HG02840 (cell line): ENCODE data around the gene ZNF827.

Experiments
- ATAC-seq: cut with Tn5 transposase; IDR thresholded peaks from one replicate; pipeline ENCODE4 v1.9.1; 2021; ENCODE audit warnings: mild to moderate bottlenecking, moderate library complexity, moderate number of reproducible peaks; ENCODE audit not compliant: unreplicated experiment, low FRiP score

Gene ZNF827

DNA sequence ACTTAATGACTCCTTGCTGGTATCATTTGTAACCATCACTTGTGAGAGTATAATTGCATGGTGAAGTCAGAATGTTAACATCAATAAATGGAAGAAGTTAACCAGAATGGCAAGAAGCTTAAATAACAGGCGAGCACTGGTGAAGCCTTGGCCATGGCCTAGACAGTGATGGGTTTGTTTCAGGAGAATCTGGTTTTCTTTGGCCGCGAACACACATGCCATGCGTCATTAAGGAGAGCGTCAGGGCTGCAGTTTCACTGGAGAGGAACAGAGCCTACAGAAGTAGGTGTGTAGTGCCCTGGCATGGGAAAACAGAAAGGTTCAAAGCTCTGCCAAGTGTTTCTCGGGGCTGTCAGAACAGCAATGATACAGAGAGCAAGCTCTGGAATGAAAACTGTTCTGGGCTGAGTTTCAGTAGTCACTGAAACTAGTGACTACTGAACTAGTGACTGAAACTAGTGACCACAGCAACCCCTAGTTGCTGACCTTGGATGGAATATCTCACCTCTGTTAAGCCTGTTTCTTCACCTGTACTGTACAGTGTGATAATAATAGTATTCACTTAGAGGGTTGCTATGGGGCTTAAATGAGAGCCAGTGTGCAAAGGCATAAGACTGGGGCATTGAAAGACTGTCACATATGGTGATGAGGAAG is 164.9 kb downstream of the ZNF827 start:
- ATAC-seq: peak; percentile 91

DNA sequence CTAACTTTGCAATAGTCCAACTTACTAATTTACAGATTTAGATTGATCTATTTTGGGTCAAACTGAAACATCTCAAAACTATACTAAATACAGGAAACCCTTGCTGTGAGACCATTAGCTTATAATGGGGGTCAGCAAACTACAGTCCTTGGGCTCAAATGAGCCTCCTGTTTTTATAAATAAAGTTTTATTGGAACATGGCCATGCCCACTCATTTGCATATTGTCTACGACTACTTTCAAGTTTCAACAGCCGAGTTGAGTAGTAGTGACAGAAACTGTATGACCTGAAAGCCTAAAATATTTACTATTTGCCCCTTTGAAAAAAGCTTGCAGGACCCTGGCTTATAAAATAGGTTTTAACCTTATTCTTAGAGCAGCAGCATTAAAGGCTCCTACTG is 166.3 kb downstream of the ZNF827 start:
- no peak for ATAC-seq

DNA sequence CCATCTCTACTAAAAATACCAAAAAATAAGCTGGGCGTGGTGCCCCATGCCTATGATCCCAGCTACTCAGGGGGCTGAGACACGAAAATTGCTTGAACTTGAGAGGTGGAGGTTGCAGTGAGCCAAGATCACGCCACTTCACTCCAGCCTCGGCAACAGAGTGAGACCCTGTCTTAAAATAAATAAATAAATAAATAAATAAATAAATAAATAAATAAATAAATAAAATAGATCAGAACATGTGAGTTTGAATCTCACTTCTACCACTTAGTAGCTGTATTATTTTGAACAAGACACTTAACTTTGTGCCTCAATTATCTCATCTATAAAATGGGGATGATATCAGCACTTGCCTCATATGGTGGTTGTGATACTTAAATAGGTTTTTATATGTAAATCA is 168.5 kb downstream of the ZNF827 start:
- no peak for ATAC-seq

DNA sequence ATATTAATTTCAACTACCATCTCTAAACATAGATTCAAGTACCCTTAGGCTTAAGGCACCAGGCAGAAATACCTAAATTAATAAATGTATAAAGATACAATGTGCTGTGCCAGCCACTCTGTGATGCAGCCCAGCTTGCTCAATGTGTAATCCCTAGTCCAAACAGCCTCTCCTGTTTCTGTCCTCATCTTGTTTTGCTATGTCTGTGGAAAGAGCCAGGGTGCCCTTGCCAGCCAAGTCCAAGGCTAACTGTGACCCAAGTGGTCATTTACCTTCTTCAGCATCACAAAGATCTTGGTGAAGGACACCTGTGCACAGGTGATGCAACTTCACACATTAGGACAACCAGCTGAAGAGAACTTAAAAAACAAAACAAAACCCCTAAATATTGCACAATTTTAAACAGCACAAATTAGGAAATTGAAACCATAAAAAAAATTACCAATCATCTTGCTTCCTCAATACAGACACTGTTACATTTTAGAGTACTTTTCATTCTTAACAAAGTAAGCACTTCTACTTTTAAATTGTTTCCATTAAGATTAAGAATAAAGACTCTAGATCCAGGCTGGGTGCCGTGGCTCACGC is 169.1 kb downstream of the ZNF827 start:
- no peak for ATAC-seq

DNA sequence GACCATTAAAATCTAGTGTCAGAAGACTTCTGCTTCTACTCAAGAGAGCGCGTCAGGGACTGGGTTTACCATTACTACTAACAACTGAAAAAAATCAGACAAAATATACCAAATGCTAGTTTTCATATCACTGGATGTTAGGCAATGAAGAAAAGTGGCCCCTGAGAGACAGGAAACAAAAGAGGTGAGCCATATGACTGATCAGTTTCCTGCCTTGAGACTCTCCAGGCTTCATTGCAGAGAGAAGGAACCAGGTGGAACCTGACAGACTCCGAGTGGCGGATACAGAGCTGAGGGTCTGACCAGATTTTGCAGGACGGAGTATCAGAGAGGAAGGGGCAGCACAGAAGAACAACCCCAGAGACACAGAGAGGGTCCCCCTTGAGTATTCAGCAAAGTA is 172.3 kb downstream of the ZNF827 start:
- ATAC-seq: no peak

DNA sequence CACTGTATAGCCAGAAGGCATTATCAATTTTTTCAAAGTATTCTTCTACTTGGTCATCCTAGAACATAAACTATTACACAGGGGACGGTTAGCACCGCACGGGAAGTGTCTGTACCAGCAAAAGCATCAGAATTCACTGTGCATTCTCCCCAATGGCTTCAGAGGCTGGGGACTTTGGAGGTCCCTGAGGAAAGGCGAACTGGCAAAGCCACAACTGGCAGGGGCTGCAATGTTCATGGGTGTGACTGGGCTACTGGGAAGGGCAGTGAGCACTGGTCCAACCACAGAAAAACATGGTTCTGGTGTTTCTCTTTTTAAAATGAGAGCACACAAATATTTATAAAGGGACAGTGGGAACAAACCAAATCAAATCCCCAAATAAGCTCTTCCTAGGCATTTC is 175.2 kb downstream of the ZNF827 start:
- no peak for ATAC-seq

DNA sequence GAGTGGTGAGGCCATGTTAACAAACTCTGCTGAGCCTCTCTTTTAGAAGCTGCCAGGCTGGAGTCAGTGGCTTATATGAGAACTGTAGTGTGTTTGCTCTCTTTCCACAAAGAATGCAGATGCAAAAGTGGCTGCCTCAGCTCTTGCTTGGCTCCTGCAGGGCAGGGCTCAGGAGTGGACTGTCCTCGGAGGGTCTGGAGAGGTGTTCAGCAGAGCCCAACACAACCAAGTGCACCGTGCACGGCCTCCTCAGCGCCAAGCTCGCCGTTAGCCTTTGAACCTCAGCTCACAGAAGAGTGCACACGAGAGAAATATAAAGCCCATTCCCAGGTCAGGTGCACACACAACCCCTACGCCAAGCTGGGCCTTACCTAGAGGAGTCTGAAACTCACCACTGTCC is 175.9 kb downstream of the ZNF827 start:
- no peak for ATAC-seq

DNA sequence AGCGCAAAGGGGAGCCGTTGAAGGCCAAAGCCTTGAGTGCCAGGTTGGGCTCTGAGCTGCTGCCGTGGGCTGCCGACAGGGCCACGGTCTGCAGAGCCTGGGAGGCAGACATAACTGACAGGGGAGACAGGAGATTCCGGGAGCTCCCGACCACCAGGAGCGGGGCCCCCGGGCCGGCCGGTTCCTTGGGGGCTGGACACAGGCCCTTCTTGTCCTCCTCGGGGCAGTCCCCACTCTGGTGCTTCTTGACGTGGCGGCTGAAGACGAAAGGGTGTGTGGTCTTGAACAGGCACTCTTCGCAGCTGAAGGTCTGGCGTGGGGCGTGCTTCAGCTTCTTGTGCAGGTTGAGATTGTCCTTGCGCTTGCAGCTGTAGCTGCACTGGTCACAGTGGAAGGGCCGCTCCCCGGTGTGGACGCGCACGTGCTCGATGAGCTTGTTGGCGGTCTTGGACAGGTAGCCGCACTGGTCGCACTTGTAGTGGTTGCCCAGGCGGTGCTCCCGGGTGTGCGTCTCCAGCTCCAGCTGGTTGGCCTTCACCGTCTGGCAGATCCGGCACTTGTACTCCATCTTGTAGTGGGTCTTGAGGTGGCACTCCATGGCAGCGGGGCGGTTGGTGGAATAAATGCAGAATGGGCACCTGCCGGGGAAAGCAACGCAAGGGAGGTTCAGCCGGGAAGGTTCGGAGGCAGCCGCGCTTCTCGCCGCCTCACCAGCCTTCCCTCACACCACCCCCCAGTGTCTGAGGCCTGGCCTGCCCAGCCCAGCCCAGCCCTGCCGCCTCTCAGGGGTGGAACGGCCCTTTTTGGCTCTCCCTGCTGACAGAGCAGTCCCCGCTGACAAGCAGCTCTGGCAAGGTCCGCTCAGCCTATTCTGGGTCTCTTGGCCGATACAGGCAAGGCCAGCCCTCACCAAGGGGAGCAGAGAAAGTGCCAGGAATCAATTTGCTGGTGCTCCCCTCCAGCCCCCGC is 177.4 kb downstream of the ZNF827 start:
- ATAC-seq: no peak

DNA sequence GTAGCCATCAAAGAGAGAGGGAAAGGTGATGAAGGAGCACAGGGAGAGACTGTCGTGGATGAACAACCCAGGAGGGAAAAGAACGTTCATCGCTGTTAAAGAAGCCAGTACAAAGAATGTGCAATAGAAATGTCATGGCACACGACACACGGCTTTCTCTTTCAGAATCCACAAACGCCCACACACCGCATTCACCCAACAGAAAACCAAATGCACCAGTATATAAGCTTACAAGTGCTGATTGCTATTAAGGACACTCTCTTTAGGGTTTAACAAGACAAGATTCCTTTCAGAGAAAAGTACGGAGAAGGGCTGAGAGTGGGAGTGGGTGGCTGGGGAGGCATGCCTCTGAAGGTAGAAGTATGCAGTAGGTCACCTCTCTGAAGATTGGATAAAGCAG is 178.4 kb downstream of the ZNF827 start:
- ATAC-seq: no peak

DNA sequence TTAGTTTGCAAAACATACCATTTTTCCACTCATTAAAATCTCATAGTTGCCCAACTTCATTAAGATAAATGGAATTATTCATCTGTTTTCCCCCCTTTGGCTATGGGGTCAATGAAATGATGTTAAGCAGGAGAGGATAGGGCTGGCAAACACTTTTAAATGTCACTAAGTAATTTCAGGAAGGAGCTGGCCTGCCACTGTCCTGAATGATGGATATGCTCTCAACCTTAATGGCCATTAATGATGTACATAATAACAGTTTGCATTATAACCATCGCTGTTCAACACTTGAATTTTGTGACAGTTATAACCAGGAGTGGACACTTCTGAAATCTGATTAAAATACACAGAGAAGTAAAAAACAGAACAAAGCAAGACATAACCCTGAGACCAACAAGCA is 181.4 kb downstream of the ZNF827 start:
- ATAC-seq: no peak

DNA sequence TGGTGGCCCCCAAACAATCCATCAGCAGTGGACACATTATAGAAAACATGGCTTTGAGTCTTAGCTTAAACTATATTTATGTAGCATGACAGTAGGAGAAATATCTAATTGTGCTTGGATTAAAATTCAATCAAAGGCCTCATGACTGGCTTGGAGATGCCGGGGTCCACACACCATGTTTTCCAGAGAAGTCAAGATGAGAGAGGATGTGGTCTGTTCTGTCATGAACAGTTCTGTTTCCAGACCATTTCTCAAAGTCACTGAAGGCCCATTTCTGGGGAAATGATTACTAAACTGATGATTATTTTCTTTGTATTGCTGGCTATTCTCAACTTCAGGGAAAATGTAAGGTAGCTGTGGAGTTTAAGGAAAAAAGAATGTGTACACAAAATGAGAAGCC is 182.4 kb downstream of the ZNF827 start:
- ATAC-seq: no peak

DNA sequence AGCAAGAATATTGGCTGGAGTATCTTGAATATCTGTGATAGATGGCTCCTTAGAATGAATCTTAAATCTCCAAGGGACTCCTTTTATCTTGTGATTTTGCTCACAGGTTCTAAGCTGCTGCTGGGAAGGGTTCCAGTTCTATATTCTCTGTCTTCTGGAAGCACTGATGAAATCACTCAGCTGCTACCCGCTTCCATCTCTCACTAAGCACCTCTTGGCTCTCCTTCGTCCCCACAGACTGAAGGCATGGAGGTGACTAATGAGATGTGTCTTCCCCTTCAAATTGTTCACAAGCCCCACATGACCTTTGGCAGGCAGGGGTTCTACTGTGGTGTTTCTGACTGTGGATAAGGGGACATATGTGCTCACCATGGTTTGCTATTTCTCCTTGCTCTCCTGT is 182.8 kb downstream of the ZNF827 start:
- ATAC-seq: no peak

DNA sequence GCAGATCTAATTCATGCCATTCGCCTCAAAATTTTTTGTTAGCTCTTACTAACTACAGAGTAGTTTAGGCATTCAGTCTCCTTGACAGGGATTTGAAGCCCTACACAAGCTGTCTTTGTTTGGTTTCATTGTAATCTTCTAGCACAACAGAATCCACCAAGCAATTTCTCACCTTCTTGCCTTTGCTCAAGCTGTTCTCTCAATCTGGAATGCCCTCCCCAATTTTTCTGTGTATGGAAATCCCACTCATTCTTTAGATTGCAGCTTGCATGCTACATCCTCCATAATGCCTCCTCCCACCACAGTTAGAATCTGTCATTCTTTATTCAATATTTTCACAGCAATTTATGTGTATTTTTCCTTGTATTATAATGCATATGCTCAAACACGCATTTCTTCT is 195.0 kb downstream of the ZNF827 start:
- ATAC-seq: no peak

DNA sequence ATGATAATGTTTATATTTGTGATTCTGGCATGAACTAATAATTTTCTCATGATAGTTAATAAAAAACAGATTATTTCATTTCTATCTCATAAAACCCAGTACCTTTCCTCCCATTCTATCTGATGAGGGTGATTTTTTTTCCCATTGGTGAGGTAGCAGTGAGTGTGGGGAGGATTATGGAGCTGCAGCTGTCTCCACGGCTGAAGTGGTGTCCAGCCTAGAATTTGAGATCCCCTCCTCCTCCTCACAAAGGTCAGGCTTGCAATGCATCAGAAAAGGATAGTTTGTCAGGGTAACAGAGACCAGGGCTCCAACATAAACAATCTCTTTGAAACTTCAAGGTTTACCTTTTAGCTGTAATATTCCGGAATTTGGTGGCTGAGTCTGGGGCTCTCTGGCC is 197.8 kb downstream of the ZNF827 start:
- ATAC-seq: no peak

DNA sequence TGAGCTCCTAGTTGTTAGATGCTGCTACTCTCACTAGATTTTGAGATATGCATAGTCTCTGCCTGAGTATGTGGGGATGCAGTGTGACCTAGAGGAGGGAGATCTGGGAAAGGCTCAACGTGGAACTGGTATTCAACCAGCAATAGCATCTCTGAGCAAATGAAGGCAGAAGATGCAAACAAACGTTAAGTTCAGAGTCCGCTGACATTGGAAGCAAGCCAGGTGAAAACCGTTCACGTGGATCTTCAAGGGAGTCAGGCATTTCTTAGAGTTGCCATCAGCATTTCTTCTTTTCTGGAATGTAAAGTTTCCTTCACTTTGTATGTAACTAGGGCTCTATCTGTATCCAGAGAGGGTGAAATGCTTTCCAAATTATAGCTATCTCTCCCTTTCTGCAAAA is 198.8 kb downstream of the ZNF827 start:
- no peak for ATAC-seq

DNA sequence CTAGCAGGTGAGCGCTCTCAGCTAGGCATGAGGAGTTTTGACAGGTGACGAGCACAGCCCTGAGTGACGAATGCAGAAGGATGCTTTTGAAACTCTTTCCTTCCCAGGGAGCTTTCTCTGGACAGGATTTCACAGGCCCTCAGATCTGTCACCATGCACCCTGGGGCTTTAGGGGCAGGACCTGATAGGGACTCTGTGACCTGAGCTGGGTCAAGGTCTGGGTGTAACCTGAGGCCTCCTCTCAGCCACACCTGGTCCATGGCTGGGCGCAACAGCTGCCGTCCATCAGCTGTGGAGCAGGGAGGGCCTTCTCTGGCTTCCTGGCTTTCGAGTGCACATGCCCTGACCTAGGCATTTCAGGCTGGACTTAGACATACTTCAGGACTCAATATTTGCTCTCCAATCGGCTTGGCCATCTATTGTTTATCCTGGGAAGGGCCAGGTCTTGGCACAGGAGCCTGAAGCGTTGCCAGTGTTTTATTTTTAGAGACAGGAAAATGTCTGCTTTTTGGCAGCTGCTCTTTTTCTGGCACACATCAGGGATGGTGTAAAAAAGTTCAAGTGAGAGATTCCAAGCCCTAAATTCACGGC is 202.3 kb downstream of the ZNF827 start:
- ATAC-seq: no peak

DNA sequence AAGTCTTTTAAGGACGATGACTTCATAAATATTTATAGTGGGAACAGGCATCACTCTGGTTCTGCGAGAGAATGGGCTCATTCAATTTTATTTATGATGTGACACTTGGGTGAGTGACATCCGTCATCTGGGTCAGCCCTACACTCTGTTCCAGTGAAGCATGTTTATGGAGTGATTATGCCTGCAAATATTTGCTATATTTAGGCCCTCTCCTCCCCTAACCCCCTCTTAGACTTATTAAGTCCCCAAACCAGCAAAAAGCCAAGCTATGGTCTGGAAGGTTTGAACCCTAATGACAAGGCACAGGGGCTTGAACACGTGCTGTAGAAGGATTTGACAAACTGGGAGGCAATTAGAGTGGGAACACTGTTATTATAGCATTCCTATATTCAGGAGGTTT is 202.8 kb downstream of the ZNF827 start:
- no peak for ATAC-seq

DNA sequence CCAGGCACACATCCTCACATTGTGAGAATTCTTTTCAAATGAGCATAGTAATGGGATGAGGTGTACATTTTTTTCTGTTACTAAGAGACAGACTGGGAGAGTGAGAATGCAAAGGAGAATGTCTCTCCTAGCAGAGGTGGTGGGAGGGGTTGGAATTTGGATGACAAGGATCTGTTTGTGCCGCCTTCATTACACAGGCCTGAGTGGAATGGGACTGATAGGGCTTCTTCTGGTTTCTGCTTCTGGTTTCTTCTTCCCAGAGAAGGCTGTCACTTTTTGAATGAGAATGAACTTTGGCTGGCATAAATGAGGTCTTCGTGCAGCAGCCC is 203.3 kb downstream of the ZNF827 start:
- ATAC-seq: no peak

DNA sequence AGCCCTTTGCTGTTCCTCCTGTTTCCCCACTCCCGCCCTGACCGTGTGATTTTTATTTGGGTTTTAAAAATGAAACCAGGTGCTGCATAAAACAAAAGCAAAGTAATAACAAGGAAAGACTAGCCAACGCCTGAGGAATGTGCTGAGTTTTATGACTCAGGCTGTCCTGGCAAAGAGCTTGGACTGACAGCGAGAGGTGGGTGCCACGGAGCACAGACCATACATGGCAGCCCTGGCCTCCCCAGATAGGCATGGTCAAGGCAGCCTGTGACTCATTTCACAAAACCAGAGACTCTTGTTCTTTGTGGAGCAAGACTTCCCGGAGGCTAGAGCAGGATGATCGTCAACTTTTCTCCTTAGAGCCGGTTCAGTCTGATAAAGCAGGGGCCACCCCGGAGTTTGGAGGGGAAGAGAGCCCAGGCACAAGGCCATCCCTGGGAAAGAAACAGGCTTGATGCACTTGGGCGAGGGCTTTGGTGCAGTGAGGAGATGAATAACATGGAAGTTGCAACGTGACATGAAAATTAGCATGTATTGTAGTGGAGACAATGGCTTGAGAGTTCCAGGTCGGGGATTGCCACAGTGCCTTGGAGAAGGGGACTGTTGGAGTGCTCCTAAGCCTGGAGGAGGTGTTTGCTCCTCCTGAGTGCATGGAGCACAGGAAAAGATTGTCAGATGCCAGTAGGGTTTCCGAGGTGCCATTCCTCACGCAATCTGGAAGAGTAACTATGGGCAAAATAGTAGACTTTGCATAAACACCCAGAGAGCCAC is 203.9 kb downstream of the ZNF827 start:
- ATAC-seq: no peak

DNA sequence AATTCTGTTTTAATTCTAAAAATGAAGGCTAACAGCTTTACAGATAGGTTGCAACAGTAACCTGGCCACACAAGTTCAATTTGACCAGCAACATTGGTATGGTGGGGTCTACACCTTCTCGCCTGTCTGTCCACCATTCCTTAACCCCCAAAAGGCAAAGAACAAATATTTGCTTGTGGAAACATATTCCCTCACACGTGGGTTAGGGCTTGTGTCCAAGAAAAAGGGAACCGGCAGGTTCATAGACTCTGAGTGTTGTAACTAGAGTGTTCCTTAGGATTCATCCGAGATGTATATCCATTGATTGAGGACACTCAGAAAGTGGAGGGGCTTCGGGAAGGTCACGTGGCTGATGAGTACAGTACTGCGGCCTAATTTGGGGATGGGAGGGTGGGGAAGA is 204.6 kb downstream of the ZNF827 start:
- ATAC-seq: no peak
